ENCODE measurements around the gene NLGN4Y.

Gene NLGN4Y

DNA sequence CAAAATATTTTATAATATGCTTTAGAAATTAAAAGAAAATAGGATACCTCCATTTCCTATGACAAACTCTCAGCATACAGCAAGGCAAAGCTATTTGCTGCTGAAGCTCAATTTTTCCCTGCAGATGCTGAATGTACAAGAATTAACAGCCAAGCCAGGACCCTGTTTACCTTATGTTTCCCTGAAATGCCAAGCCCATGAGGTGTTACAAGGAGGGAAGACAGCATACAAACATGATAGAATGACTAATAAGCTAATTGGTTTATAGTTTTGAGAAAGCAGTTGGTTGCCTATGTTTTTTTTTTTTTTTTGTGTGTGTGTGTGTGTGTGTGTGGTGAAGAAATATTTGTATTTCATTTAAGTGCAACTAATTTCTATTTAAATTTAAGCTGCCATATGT lies 113.2 kb downstream of the NLGN4Y start:
- H3K4me3 ChIP-seq (replicated peaks; ENCODE audit: low read depth, low read length): no peak overlapping the region
- TF ChIP-seq, protein P1, sequence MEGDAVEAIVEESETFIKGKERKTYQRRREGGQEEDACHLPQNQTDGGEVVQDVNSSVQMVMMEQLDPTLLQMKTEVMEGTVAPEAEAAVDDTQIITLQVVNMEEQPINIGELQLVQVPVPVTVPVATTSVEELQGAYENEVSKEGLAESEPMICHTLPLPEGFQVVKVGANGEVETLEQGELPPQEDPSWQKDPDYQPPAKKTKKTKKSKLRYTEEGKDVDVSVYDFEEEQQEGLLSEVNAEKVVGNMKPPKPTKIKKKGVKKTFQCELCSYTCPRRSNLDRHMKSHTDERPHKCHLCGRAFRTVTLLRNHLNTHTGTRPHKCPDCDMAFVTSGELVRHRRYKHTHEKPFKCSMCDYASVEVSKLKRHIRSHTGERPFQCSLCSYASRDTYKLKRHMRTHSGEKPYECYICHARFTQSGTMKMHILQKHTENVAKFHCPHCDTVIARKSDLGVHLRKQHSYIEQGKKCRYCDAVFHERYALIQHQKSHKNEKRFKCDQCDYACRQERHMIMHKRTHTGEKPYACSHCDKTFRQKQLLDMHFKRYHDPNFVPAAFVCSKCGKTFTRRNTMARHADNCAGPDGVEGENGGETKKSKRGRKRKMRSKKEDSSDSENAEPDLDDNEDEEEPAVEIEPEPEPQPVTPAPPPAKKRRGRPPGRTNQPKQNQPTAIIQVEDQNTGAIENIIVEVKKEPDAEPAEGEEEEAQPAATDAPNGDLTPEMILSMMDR (IDR thresholded peaks at IDR 0.05; ENCODE audit: low read length, missing control alignments): no peak
- no peak for DNase-seq (ENCODE audit: low read depth)

DNA sequence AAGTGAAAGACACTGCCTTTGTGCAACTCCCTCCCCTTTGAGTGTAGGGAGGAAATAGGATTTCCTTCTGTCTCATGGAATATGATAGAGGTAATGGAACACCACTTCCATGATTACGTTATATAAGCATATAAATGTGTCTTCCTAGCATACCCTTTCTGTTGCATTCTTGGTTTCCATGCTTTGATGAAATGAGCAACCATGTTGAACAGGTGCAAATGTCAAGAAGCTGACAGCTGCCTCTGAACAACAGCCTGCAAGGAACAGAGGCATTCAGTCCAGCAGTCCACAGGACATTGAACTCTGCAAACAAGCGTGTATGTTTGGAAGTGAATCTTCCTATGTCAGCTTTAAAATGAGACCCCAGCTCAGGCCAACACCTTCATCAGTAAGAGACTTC lies 117.5 kb downstream of the NLGN4Y start:
- DNase-seq (ENCODE audit: low read depth): no peak
- H3K4me3 ChIP-seq (replicated peaks; ENCODE audit: low read depth, low read length): no peak overlapping the region
- TF ChIP-seq, protein P1 (IDR thresholded peaks at IDR 0.05; ENCODE audit: low read length, missing control alignments): no peak

DNA sequence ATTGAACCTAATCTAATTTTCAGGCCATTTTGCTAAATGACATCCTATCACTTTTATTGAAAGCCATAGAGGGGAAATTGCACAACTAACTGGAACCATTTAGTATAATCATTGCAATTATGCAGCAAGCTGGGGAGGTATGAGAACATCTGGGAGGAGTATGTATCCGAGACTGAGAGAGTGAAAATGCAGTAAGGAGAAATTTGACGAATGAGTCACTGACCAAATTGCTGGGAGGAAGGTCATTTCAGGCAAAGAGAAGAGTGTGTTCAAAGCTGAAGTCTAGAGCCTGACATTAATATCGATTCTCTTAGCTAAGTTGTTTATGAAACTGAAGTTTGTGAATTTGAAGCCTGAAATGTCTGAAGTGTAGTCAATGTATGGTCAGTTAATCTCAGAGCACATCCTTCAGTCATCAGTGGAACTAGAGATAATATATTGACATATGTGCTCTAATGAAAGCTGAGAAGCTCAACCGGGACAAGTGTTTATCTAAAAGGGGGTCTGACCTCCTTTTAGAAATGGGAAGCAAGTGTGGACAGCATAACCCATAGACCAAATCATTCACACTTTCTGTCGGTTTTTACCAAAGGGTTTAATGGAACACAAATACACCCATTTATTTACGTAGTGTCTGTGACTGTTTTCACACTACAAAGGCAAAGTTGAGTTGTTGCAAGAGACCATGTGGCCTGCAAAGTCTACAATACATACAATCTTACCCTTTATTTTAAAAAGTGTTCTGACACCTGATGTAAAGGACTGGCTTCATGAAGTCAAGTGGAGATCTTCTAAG lies 120.0 kb downstream of the NLGN4Y start:
- TF ChIP-seq, protein P1 (IDR thresholded peaks at IDR 0.05; ENCODE audit: low read length, missing control alignments): no peak
- no peak overlapping the region for H3K4me3 ChIP-seq (replicated peaks; ENCODE audit: low read depth, low read length)
- DNase-seq (ENCODE audit: low read depth): peak; percentile 50

DNA sequence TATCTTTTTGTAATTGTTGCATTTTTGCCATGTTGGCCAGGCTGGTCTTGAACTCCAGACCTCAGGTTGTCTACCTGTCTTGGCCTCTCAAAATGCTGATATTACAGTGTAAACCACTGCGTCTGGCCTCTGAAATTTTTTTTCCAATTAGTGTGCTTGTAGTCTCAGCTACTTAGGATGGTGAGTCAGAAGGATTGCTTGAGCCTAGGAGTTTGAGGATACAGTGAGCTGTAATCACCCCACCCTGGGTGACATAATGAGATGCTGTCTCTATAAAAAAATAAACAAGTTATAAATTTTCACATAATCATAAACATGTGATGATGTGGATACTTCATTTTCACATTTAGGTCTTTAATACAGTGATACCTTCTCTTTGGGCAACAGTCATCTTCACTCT lies 154.9 kb downstream of the NLGN4Y start:
- no peak overlapping the region for H3K4me3 ChIP-seq (replicated peaks; ENCODE audit: low read depth, low read length)
- TF ChIP-seq, protein P1 (IDR thresholded peaks at IDR 0.05; ENCODE audit: low read length, missing control alignments): no peak
- DNase-seq (ENCODE audit: low read depth): no peak

DNA sequence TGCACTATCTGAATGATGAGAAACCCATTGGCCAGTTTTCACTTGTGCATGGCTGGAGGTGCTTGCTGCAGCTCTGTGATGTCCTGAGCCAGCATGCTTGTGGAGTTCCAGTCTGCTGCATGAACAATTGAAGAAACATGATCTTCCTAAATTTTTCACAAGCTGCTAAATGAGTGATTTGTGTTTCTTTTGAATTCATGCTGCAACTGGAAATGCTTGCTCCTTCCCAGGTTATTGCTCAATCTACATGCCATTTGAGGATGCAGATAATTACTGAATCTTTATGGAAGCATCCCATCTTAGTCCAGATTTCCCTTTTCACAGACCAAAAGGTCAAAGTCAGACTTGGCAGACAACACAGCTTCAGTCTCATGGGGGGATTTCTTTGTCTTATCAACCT lies 170.2 kb downstream of the NLGN4Y start:
- TF ChIP-seq, protein P1 (IDR thresholded peaks at IDR 0.05; ENCODE audit: low read length, missing control alignments): no peak
- H3K4me3 ChIP-seq (replicated peaks; ENCODE audit: low read depth, low read length): no peak overlapping the region
- DNase-seq (ENCODE audit: low read depth): no peak

DNA sequence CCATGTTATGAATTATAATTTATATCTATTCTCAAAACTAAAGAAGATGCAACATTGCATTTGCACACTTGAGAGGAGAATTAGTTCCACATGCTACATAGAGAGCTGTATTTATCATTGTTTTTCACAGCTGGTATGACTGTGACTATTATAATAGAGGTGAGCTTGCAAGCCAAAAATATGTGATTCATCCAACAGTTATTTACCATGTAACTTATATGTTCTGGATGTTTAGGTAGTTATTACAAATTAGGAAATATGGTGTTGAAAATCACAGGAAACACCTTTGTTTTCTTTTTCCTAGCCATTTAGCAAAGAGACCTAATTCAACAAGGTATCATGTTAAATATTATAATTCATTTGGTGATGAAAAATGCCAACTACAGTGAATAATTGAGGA lies 183.8 kb downstream of the NLGN4Y start:
- no peak overlapping the region for H3K4me3 ChIP-seq (replicated peaks; ENCODE audit: low read depth, low read length)
- no peak for DNase-seq (ENCODE audit: low read depth)
- TF ChIP-seq, protein P1 (IDR thresholded peaks at IDR 0.05; ENCODE audit: low read length, missing control alignments): no peak

DNA sequence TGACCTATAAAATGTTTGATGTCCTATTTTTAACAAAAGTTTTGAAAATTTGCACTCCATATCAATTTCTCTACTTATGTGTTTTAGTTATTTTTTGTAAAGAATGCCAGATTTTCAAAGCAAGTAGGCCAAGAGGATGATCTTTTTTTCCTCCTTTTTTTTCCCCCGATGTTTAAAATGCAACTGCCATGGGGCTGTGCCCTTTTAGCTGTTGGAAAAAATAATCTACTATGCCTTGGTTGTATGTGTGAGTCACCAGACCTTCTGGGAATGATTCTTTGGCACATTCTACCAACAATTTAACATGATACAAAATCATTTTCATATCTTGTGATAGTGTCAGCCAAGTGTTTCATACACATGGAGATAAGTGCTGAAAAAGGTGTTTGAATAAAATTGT lies 217.3 kb downstream of the NLGN4Y start:
- TF ChIP-seq, protein P1 (IDR thresholded peaks at IDR 0.05; ENCODE audit: low read length, missing control alignments): no peak
- no peak overlapping the region for H3K4me3 ChIP-seq (replicated peaks; ENCODE audit: low read depth, low read length)
- DNase-seq (ENCODE audit: low read depth): no peak
